ENCODE results near the gene SPATS2L.

- TF ChIP-seq CTCF (conservative IDR thresholded peaks at IDR 0.05; ENCODE audit: low read depth in 2 of 2) (no peak), EZH2phosphoT487 (IDR thresholded peaks at IDR 0.05; ENCODE audit: unreplicated experiment) (no peak), POLR2AphosphoS5 (IDR thresholded peaks at IDR 0.05; ENCODE audit: low read depth) (no peak), EZH2 (IDR thresholded peaks at IDR 0.05; ENCODE audit: low read depth, unreplicated experiment) (no peak), JUNB (IDR thresholded peaks at IDR 0.05; ENCODE audit: unreplicated experiment) (no peak)
Measured at GRCh38 chr2:200300638-200301314, 5.7 kb upstream of the SPATS2L start.

Measured in GM23338 (cell line).